CD4-positive, CD25-positive, alpha-beta regulatory T cell (primary cell): ENCODE results near the gene PCDH12. TPM values are rescaled to one million over a fixed set of nuclear protein-coding genes. Genes with fewer than 3 reads are reported as not detected.

ENCODE experiments used
- ATAC-seq, 2 donors: fragments of 150-1000 bp; cut with Tn5 transposase; one replicate each; pipeline ENCODE4 v1.10.0; 2021; ENCODE audit warnings: low read depth in 2 of 2, moderate number of reproducible peaks in 2 of 2, moderate library complexity in 1 of 2
- DNase-seq, 3 donors: peaks; one replicate each; pipeline versions ENCODE4 v3.0.0 to v3.0.0-alpha.2; 2012 to 2022; ENCODE audit warnings: mixed read lengths in 1 of 3
- H3K27ac ChIP-seq: one replicate; pipeline ENCODE4 v1.7.0; 2013; ENCODE audit warnings: mild to moderate bottlenecking, low read length; ENCODE audit not compliant: insufficient read depth, poor library complexity, severe bottlenecking
- H3K27me3 ChIP-seq: one replicate; pipeline ENCODE4 v1.7.0; 2013; ENCODE audit warnings: low read length; ENCODE audit not compliant: control insufficient read depth, insufficient read depth
- H3K36me3 ChIP-seq: one replicate; pipeline ENCODE4 v1.7.0; 2013; ENCODE audit warnings: mild to moderate bottlenecking, low read length, moderate library complexity; ENCODE audit not compliant: control insufficient read depth, insufficient read depth
- H3K4me1 ChIP-seq: 2 replicates; pipeline ENCODE4 v1.7.0; 2013; ENCODE audit warnings: mild to moderate bottlenecking, low read length; ENCODE audit not compliant: insufficient read depth, control insufficient read depth, poor library complexity, severe bottlenecking
- H3K4me3 ChIP-seq: one replicate; pipeline ENCODE4 v1.7.0; 2013; ENCODE audit warnings: low read depth, mild to moderate bottlenecking, low read length, moderate library complexity
- H3K9me3 ChIP-seq, 2 experiments: 1 replicate in 1 of 2; 2 replicates in 1 of 2; pipeline ENCODE4 v1.7.0; 2013; ENCODE audit warnings: low read length in 2 of 2, mild to moderate bottlenecking in 1 of 2, moderate library complexity in 1 of 2; ENCODE audit not compliant: control insufficient read depth in 2 of 2
- H3K27ac Mint-ChIP-seq, 3 donors: one replicate each; pipeline ENCODE4 v1.8.0; 2020 to 2022; ENCODE audit warnings: mild to moderate bottlenecking in 3 of 3, mixed read lengths in 3 of 3, moderate library complexity in 2 of 3
- H3K27me3 Mint-ChIP-seq: one replicate; pipeline ENCODE4 v1.8.0; 2022; ENCODE audit warnings: mild to moderate bottlenecking, mixed read lengths
- H3K36me3 Mint-ChIP-seq: one replicate; pipeline ENCODE4 v1.8.0; 2020; ENCODE audit warnings: mixed read lengths
- H3K4me1 Mint-ChIP-seq, 4 donors: one replicate each; pipeline ENCODE4 v1.8.0; 2020 to 2022; ENCODE audit warnings: mixed read lengths in 4 of 4, mild to moderate bottlenecking in 1 of 4
- H3K4me3 Mint-ChIP-seq, 4 donors: one replicate each; pipeline ENCODE4 v1.8.0; 2020 to 2022; ENCODE audit warnings: mild to moderate bottlenecking in 4 of 4, mixed read lengths in 4 of 4, moderate library complexity in 3 of 4
- H3K9me3 Mint-ChIP-seq, 7 donors: one replicate each; pipeline ENCODE4 v1.8.0; 2020 to 2022; ENCODE audit warnings: mixed read lengths in 7 of 7, mild to moderate bottlenecking in 3 of 7, moderate library complexity in 2 of 7
- polyA plus RNA-seq, 4 donors: library from polyadenylated mRNA; unstranded; fragments of 300-500 nt; fragmentation: Illumina TruSeq; gene quantifications; one replicate each; pipeline ENCODE4 v1.2.3, GENCODE V29; 2021
- total RNA-seq: library from RNA; stranded (reverse); gene quantifications from one replicate; pipeline ENCODE4 v1.2.3, GENCODE V29; 2022

PCDH12 gene
- total and polyA plus RNA-seq, 5 donors from 2014 or later, result 0.12 to 0.33 (median 0.20) TPM; not detected in 1

DNA sequence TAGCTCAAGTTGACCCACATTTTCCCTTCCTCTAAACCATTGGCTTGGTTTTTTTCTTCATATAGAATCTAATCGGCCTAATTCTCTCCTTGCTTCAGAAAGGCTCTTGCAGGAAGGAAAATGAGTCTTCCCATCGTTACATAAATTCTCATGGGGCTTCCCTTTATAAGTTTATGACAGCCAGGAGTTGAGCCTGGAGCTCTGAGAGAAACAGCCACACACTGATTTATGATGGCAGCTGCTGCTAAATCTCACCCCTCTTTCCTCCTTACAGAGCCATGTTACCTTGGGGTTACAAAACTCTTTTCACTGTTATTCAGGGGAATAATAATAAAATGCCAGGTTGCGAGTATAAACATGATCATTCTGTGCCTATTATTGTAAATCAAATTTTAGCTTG, 5.7 kb upstream of the PCDH12 start:
- Histone ChIP-seq H3K27me3 (no peaks in the 10 kb centered on the region), H3K36me3 (no peaks in the 10 kb centered on the region), H3K27ac (no peak overlapping the region), H3K4me1 (peaks cover 30% of the 10 kb centered on the region), H3K9me3 (no peaks in the 10 kb centered on the region), H3K4me3 (no peak overlapping the region)
- Mint-ChIP-seq H3K27ac (no peak overlapping the region), H3K9me3 (peaks cover 0 to 1% (median 0%) of the 10 kb centered on the region in 7 donors), H3K4me1 (peaks cover 11 to 44% (median 33%) of the 10 kb centered on the region in 4 donors), H3K36me3 (no peaks in the 10 kb centered on the region), H3K27me3 (no peaks in the 10 kb centered on the region), H3K4me3 (no peak overlapping the region)
- ATAC-seq (no peak), DNase-seq (no peak)

DNA sequence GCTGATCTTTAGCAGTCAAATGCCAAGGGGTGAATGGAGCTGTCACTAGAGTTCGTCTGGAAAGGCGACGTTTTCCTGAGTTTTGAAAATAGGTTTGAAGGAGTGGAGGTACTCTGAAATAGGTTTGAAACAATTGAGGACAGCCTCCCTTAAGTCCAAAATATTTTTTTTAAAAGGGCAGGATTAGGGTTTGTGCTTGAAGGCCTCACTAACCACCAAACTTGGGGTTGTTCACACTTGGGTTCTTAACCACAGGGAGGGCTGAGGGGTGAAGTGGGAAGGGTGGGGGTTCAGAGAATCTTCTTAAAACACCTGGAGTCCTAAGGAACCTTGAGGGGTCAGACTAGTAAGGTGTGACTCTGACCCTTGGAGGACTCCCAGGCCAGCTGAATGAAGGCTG, 3.5 kb upstream of the PCDH12 start:
- Histone ChIP-seq H3K36me3 (no peaks in the 10 kb centered on the region), H3K4me3 (peak overlapping the region; percentile 57), H3K4me1 (peaks cover 37% of the 10 kb centered on the region), H3K27ac (peak overlapping the region; percentile 72), H3K27me3 (no peaks in the 10 kb centered on the region), H3K9me3 (no peaks in the 10 kb centered on the region)
- Mint-ChIP-seq H3K9me3 (peaks cover 0 to 1% (median 0%) of the 10 kb centered on the region in 7 donors), H3K27ac (peak overlapping the region; percentile 87 to 98 (median 92)), H3K4me1 (peaks cover 11 to 50% (median 29%) of the 10 kb centered on the region in 4 donors), H3K27me3 (no peaks in the 10 kb centered on the region), H3K4me3 (peak overlapping the region in 2 of 4 donors; percentile 34 to 76), H3K36me3 (peaks cover 1% of the 10 kb centered on the region)
- DNase-seq (no peak), ATAC-seq (no peak)

DNA sequence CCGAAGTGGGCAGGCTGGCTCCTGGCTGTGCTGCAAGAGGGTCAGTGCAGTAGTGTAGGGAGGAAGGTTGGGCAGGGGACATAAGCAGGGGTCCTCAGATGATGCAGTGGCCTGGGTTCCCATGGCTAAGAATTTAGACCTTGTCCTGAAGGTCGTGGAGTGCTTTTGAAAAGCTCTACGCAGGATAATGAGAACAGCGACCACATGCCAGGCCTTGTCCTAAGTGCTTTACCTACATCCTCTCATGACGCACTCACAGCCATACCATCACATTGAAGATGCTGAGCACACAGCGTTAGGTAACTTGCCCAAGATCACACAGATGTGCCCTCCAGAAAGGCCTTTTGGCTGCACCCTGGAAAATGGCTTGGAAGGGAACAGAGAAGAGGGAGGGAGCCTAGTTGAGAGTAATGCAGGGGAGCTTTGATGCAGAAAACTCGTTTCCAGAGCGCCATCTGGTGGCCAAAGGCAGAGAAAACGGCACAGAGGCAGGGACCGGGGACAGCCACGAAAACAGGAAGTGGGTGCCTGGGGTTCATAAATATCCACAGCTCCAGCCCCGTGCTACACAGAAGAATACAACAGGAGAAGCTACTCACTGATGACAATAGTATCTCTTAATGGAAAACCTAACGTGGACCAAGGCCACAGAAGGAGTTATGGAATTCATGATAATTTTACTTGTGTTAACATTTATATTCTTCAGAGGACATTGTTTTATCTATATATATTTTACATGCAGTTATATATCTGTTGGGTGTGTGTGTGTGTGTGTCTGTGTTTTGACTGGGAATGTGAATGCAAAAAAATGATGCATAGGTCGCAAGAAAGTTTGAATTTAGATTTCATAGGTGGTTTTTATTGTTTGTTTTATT, 2.7 kb upstream of the PCDH12 start:
- ATAC-seq (peak; percentile 97), DNase-seq (peak; percentile 82 to 95 (median 90))
- H3K4me1 Mint-ChIP-seq, result peaks cover 11 to 50% (median 29%) of the 10 kb centered on the region in 4 donors
- peaks cover 3% of the 10 kb centered on the region for H3K36me3 Mint-ChIP-seq
- Histone ChIP-seq H3K27ac (peak overlapping the region; percentile 72), H3K27me3 (no peaks in the 10 kb centered on the region), H3K36me3 (no peaks in the 10 kb centered on the region), H3K4me1 (peaks cover 37% of the 10 kb centered on the region), H3K4me3 (peak overlapping the region; percentile 57), H3K9me3 (no peaks in the 10 kb centered on the region)
- H3K27ac Mint-ChIP-seq, result peak overlapping the region; percentile 87 to 98 (median 92)
- H3K9me3 Mint-ChIP-seq, result peaks cover 0 to 1% (median 0%) of the 10 kb centered on the region in 7 donors
- peak overlapping the region in 3 of 4 donors; percentile 34 to 76 (median 74) for H3K4me3 Mint-ChIP-seq
- H3K27me3 Mint-ChIP-seq, result no peaks in the 10 kb centered on the region

- Histone ChIP-seq H3K9me3 (no peaks in the 10 kb centered on the region), H3K27me3 (no peaks in the 10 kb centered on the region), H3K36me3 (no peaks in the 10 kb centered on the region), H3K4me1 (peaks cover 37% of the 10 kb centered on the region), H3K4me3 (no peak overlapping the region), H3K27ac (no peak overlapping the region)
- ATAC-seq, result no peak
- Mint-ChIP-seq H3K4me1 (peaks cover 11 to 50% (median 29%) of the 10 kb centered on the region in 4 donors), H3K4me3 (peak overlapping the region in 2 of 4 donors; percentile 48 to 76), H3K9me3 (peaks cover 0 to 1% (median 0%) of the 10 kb centered on the region in 7 donors), H3K36me3 (peaks cover 3% of the 10 kb centered on the region), H3K27ac (peak overlapping the region; percentile 69 to 98 (median 75)), H3K27me3 (no peaks in the 10 kb centered on the region)
- peak in 1 of 3 donors; percentile 46 for DNase-seq
Measured at GRCh38 chr5:141960018-141960417, 2.0 kb upstream of the PCDH12 start.

DNA sequence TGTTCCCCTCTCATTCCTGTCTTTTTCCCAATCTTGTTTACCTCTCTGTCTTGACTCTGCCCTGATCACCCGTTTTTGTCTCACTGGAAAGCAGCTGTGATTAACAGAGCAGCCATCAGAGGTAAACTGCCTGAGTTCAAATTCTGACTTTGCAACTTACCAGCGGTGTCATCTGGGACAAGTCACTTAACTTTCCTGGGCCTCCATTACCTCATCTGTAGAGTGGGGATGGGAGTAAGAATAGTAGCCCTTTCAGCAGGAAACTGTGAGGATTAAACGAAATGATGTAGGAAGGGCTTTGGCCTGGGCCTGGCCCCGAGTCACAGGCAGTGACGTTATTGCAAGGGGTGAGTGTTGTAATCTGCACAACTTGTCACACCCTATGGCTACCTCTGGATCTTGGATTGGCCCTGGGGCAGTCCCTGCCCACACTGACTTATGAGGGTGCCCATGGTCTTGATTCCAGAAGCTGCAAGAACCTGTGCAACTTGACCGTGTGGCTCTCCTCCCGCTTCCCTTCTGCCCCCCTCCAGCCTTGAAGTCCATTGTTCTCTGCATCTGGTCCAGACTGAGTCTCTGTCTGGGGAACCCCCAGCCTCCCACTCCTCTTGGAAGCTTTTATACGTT, 657 bp upstream of the PCDH12 start:
- H3K4me1 Mint-ChIP-seq, result peaks cover 11 to 50% (median 30%) of the 10 kb centered on the region in 4 donors
- ATAC-seq, result no peak
- peak overlapping the region; percentile 13 for H3K4me3 ChIP-seq
- no peak for DNase-seq
- H3K36me3 Mint-ChIP-seq, result peaks cover 10% of the 10 kb centered on the region
- peaks cover 0 to 1% (median 0%) of the 10 kb centered on the region in 7 donors for H3K9me3 Mint-ChIP-seq
- H3K9me3 ChIP-seq, result no peaks in the 10 kb centered on the region
- no peaks in the 10 kb centered on the region for H3K27me3 Mint-ChIP-seq
- peaks cover 37% of the 10 kb centered on the region for H3K4me1 ChIP-seq
- H3K4me3 Mint-ChIP-seq, result peak overlapping the region in 1 of 4 donors; percentile 43
- H3K27me3 ChIP-seq, result no peaks in the 10 kb centered on the region
- no peaks in the 10 kb centered on the region for H3K36me3 ChIP-seq
- peak overlapping the region; percentile 78 to 86 (median 79) for H3K27ac Mint-ChIP-seq
- H3K27ac ChIP-seq, result no peak overlapping the region

- peak overlapping the region in 1 of 3 donors; percentile 11 for H3K27ac Mint-ChIP-seq
- Histone ChIP-seq H3K27me3 (no peaks in the 10 kb centered on the region), H3K4me3 (no peak overlapping the region), H3K9me3 (no peaks in the 10 kb centered on the region), H3K36me3 (no peaks in the 10 kb centered on the region), H3K4me1 (peaks cover 37% of the 10 kb centered on the region), H3K27ac (no peak overlapping the region)
- H3K27me3 Mint-ChIP-seq, result no peaks in the 10 kb centered on the region
- DNase-seq, result no peak
- H3K9me3 Mint-ChIP-seq, result peaks cover 0 to 1% (median 0%) of the 10 kb centered on the region in 7 donors
- H3K4me3 Mint-ChIP-seq, result no peak overlapping the region
- H3K4me1 Mint-ChIP-seq, result peaks cover 11 to 49% (median 30%) of the 10 kb centered on the region in 4 donors
- no peak for ATAC-seq
- peaks cover 14% of the 10 kb centered on the region for H3K36me3 Mint-ChIP-seq
Measured at GRCh38 chr5:141957367-141957996, 520 bp downstream of the PCDH12 start.

DNA sequence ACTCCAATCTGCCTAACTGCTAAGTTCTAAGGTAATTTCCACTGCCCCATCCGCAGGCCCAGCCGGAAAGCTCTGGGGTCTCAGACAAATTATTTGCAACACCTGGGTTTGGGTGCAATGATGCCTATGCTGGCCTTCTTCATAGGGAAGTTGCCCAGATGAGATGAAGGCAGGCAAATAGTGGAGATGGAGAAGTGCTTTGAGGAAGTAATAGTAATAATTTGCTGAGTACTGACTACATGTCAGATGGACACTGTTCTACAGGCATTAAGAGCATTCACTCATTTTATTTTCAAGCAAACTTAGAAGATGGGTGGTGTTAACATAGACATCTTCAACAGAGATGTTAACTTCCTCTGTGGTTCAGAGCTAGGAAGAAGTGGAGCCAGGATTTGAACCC, 3.8 kb downstream of the PCDH12 start:
- ATAC-seq, result no peak
- Mint-ChIP-seq H3K27me3 (no peaks in the 10 kb centered on the region), H3K27ac (peak overlapping the region in 1 of 3 donors; percentile 43), H3K9me3 (no peaks in the 10 kb centered on the region), H3K4me1 (peaks cover 0 to 36% (median 11%) of the 10 kb centered on the region in 4 donors), H3K36me3 (peaks cover 14% of the 10 kb centered on the region), H3K4me3 (peak overlapping the region in 1 of 4 donors; percentile 56)
- peaks cover 15% of the 10 kb centered on the region for H3K4me1 ChIP-seq
- H3K36me3 ChIP-seq, result no peaks in the 10 kb centered on the region
- no peak overlapping the region for H3K27ac ChIP-seq
- no peaks in the 10 kb centered on the region for H3K9me3 ChIP-seq
- no peak overlapping the region for H3K4me3 ChIP-seq
- no peak for DNase-seq
- H3K27me3 ChIP-seq, result no peaks in the 10 kb centered on the region
